Activated CD8-positive, alpha-beta T cell treated with anti-CD3 and anti-CD28 coated beads, Interleukin-2, amount 10 ng/mL, durations not matched to agents 7 days and 5 days (primary cell): ENCODE results near the gene MYBPC1. TPM values are rescaled to one million over a fixed set of nuclear protein-coding genes. Genes with fewer than 3 reads are reported as not detected.
"Not testable (repeated sequence)": the region's sequence is repeated elsewhere in the genome, so short reads cannot be mapped to it uniquely, and the experiment has no call there.

ENCODE experiments used
- ATAC-seq: fragments of 150-1000 bp; cut with Tn5 transposase; one replicate; pipeline ENCODE4 v1.10.0; 2021; ENCODE audit warnings: moderate library complexity
- CTCF ChIA-PET: fragments of 350-600 bp; sonication (Branson Sonifier 250); formaldehyde crosslinking; loops from one replicate; lab custom pipeline; 2021; ENCODE audit warnings: antibody characterized with exemption; lab: Charles Lee
- POLR2A ChIA-PET: fragments of 350-600 bp; sonication (Branson Sonifier 250); formaldehyde crosslinking; loops from one replicate; lab custom pipeline; 2021; ENCODE audit warnings: antibody characterized with exemption; lab: Charles Lee
- DNase-seq: peaks from one replicate; pipeline ENCODE4 v3.0.0-alpha.2; 2020
- H3K27ac Mint-ChIP-seq: one replicate; pipeline ENCODE4 v1.8.0; 2021; ENCODE audit warnings: mild to moderate bottlenecking, mixed read lengths
- H3K27me3 Mint-ChIP-seq: one replicate; pipeline ENCODE4 v1.8.0; 2021; ENCODE audit warnings: low read depth, mixed read lengths
- H3K36me3 Mint-ChIP-seq: one replicate; pipeline ENCODE4 v1.8.0; 2021; ENCODE audit warnings: low read depth, mixed read lengths
- H3K4me1 Mint-ChIP-seq: one replicate; pipeline ENCODE4 v1.8.0; 2021; ENCODE audit warnings: low read depth, mixed read lengths
- H3K4me3 Mint-ChIP-seq: one replicate; pipeline ENCODE4 v1.8.0; 2021; ENCODE audit warnings: mild to moderate bottlenecking, mixed read lengths
- H3K9me3 Mint-ChIP-seq: one replicate; pipeline ENCODE4 v1.8.0; 2022; ENCODE audit warnings: mixed read lengths; ENCODE audit not compliant: insufficient read depth
- total RNA-seq, 2 experiments: library from RNA; stranded (reverse); gene quantifications; one replicate each; pipeline ENCODE4 v1.2.3, GENCODE V29; 2021

The MYBPC1 gene
- total RNA-seq, 2 experiments from 2014 or later = not detected

DNA sequence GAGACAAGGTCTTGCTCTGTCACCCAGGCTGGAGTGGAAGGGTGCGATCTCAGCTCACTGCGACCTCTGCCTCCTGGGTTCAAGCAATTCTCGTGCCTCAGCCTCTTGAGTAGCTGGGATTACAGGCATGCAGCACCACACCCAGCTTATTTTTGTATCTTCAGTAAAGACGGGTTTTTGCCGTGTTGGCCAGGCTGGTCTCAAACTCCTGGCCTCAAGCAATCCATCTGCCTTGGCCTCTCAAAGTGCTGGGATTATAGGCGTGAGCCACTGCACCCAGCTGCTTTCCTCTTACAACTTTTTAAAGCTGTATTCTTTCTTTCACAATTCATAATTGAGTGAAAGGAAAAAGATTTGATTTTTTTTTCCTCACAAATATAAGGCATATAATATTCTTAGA is 86.9 kb downstream of the MYBPC1 start:
- H3K9me3 Mint-ChIP-seq, H3K4me3 Mint-ChIP-seq, POLR2A ChIA-PET, H3K27ac Mint-ChIP-seq, ATAC-seq, H3K4me1 Mint-ChIP-seq, H3K36me3 Mint-ChIP-seq, DNase-seq: not testable (repeated sequence)
- CTCF ChIA-PET = interaction anchor here (1.5 kb wide), 1 partner anchor 10 kb away, joined by 7 read pairs; no protein-coding TSS in a partner anchor
- peaks cover 36% of the 10 kb centered on the region for H3K27me3 Mint-ChIP-seq

DNA sequence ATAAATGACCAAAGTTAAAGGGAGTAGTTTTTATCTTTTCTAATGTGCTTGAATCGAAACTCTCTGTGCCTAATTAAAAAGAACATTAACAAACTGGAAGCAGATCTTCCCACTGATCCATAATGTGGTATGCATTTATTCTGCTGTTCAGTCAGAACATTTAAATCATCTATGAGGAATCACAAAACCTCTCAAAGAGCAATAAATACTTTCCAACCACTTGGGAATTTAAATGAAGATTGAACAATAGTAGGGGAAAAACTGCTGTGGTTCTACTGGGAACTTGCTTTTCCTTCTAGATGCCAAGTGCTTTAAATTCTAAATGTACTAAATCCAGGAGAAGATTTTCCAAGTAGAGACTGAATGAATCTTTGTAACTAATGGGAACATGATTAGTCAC is 90.3 kb downstream of the MYBPC1 start:
- Mint-ChIP-seq H3K27ac (no peak overlapping the region), H3K36me3 (no peaks in the 10 kb centered on the region), H3K9me3 (no peaks in the 10 kb centered on the region), H3K27me3 (peaks cover 20% of the 10 kb centered on the region), H3K4me1 (no peaks in the 10 kb centered on the region), H3K4me3 (no peak overlapping the region)
- ChIA-PET POLR2A (no interaction called here), CTCF (no interaction called here)
- DNase-seq = no peak
- ATAC-seq = no peak

DNA sequence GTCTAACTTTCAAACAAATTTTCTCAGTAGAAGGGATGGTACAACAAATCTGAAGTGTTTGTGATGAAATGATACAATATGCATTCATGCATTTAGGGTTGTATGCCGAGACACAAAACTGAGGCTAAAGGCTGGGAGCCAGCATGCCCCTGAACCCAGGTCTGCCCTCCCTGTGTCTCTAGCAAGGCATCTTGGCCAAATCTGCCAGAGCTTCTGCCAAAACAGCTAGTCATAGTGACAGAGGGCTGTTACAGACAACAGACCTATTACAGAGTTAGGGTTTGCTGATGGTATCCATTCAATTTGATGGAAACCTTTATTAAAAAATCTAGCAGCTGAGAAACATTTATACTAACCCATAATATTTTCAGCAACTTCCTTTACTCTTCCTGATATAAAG is 91.4 kb downstream of the MYBPC1 start:
- ATAC-seq = no peak
- Mint-ChIP-seq H3K36me3 (no peaks in the 10 kb centered on the region), H3K9me3 (no peaks in the 10 kb centered on the region), H3K4me1 (no peaks in the 10 kb centered on the region), H3K27ac (no peak overlapping the region), H3K4me3 (no peak overlapping the region), H3K27me3 (peaks cover 15% of the 10 kb centered on the region)
- ChIA-PET POLR2A (interaction anchor here (0.7 kb wide), 1 partner anchor 17 kb away, joined by 3 read pairs; no protein-coding TSS in a partner anchor), CTCF (no interaction called here)
- DNase-seq = no peak

DNA sequence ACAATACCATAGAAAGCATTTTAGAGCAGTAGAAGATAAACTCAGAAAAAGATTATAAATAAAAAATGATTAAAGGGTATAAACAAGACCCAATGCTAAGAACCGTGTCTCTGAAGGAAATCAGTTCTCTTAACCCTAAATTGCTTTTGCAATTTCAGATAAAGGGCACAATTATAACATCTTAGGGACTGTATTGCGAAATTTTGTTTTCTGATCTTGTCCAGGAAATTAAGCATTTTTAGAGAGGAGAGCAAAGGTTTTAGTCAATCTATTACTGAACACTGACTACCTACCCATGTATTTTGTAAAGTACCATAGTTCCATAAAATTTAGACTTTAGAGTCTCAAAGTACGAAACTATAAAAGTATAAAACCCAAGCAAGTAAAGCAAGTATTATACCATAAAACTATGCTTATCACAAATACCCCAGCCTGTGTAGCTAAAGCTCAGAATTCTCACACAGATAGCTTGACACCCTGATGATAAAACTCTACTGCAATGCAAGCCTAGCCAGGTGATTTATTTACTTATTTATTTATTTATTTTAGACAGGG is 95.8 kb downstream of the MYBPC1 start:
- no peak for DNase-seq

DNA sequence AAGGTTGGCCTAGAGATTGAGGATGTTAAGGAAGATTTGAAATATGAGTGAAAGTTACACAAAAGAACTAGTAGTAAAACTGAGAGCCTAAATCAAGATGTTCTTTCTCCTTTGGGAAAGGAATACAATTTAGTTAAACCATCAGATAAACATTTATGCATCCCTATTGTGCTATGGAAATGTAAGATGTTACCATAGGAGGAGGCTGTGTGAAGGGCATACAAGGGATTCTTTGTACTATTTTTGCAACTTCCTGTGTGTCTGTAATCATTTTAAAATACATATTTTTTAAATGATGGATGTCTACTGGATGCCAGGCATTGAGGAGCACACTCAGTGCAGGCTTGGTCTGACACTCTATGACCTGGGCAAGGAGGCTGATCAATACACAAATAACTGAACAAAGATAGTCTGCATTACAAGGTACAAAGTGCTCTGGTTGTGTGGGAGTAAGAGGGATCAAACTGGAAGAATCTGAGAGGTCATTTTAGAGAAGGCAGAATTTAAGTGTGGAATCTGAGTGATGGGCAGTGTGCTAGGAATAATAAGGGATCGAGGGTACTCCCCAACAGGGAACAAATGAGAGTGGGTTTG is 96.8 kb downstream of the MYBPC1 start:
- ChIA-PET POLR2A (no interaction called here), CTCF (interaction anchor here (1.0 kb wide), 1 partner anchor 15 kb away, joined by 3 read pairs; no protein-coding TSS in a partner anchor)
- ATAC-seq (no peak), DNase-seq (no peak)
- Mint-ChIP-seq H3K4me1 (peaks cover 8% of the 10 kb centered on the region), H3K4me3 (no peak overlapping the region), H3K27ac (no peak overlapping the region), H3K9me3 (no peaks in the 10 kb centered on the region), H3K27me3 (peaks cover 3% of the 10 kb centered on the region), H3K36me3 (no peaks in the 10 kb centered on the region)

More for the DNA sequence above, 95.8 kb downstream of the MYBPC1 start:
- Mint-ChIP-seq H3K4me1 (no peaks in the 10 kb centered on the region), H3K27ac (no peak overlapping the region), H3K27me3 (peaks cover 6% of the 10 kb centered on the region), H3K9me3 (no peaks in the 10 kb centered on the region), H3K4me3 (no peak overlapping the region), H3K36me3 (no peaks in the 10 kb centered on the region)
- ChIA-PET POLR2A (no interaction called here), CTCF (interaction anchor here (1.0 kb wide), 1 partner anchor 16 kb away, joined by 3 read pairs; no protein-coding TSS in a partner anchor)
- no peak for ATAC-seq

DNA sequence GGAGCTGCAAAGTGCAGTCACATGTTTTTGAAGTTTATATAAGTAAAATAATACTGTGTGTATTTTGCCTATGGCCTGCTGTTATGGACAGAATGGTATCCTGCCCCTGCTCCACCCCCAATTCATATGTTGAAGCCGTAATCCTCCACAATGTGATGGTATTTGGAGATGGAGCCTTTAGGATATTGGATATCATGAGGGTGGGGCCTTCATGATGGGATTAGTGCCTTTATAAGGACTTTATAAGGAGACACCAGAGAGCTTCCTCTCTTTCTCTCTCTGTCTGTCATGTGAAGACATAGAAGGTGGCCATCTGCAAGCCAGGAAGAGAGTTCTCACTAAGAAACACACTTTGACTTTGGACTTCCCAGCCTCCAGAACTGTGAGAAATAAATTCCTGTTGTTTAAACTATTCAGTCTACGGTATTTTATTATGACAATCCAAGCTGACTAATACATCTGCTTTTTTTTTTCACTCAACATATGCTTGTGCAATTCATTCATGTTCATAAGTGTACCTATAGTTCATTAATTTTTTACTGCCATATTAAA is 99.6 kb downstream of the MYBPC1 start:
- Mint-ChIP-seq H3K9me3 (no peaks in the 10 kb centered on the region), H3K27me3 (peaks cover 3% of the 10 kb centered on the region), H3K27ac (no peak overlapping the region), H3K4me3 (no peak overlapping the region), H3K4me1 (peaks cover 23% of the 10 kb centered on the region), H3K36me3 (no peaks in the 10 kb centered on the region)
- ATAC-seq = no peak
- ChIA-PET CTCF (no interaction called here), POLR2A (interaction anchor here (0.6 kb wide), 1 partner anchor 67 kb away, joined by 3 read pairs; no protein-coding TSS in a partner anchor)
- DNase-seq = no peak

DNA sequence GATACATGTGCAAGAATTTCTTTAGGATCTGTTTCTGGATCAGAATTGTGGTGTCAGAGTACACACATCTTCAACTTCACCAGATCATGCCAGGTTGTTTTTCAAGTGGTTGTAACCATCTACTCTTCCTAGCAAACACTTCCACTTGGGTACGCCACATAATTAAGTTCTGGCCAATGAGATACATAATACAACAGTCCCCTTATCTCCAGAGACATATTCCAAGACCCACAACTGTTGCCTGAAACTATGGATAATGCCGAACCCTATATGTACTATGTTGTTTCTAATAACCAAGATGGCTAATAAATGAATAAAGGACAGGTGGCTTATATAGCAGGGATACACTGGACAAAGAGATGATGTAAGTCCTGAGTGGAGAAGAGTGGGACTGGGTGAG is 100.2 kb downstream of the MYBPC1 start:
- H3K36me3 Mint-ChIP-seq = no peaks in the 10 kb centered on the region
- no peak for DNase-seq
- peaks cover 25% of the 10 kb centered on the region for H3K4me1 Mint-ChIP-seq
- CTCF ChIA-PET = no interaction called here
- H3K4me3 Mint-ChIP-seq = no peak overlapping the region
- POLR2A ChIA-PET = no interaction called here
- H3K9me3 Mint-ChIP-seq = no peaks in the 10 kb centered on the region
- H3K27me3 Mint-ChIP-seq = peaks cover 3% of the 10 kb centered on the region
- ATAC-seq = no peak
- no peak overlapping the region for H3K27ac Mint-ChIP-seq

DNA sequence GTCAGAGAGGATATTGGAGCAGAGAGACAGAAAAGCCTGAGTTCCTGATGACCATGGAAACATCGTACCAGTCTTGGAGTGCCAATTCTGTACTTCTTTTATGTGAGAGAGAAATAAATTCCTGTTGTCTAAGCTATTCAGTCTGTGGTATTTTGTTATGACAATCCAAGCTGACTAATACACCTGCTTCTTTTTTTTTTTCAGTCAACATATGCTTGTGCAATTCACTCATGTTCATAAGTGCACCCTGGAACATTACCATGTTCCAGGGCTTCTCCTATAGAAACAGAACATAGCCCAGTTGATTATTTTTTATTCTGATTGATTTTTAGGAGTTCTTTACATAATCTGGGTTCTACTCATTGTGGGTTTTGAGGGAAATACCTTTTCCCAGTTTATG is 100.9 kb downstream of the MYBPC1 start:
- CTCF ChIA-PET = no interaction called here
- ATAC-seq (no peak), DNase-seq (no peak)
- H3K36me3 Mint-ChIP-seq = no peaks in the 10 kb centered on the region
- no peaks in the 10 kb centered on the region for H3K9me3 Mint-ChIP-seq
- H3K4me1 Mint-ChIP-seq = peaks cover 25% of the 10 kb centered on the region
- POLR2A ChIA-PET = no interaction called here
- H3K27ac Mint-ChIP-seq = no peak overlapping the region
- H3K4me3 Mint-ChIP-seq = no peak overlapping the region
- H3K27me3 Mint-ChIP-seq = peaks cover 3% of the 10 kb centered on the region

DNA sequence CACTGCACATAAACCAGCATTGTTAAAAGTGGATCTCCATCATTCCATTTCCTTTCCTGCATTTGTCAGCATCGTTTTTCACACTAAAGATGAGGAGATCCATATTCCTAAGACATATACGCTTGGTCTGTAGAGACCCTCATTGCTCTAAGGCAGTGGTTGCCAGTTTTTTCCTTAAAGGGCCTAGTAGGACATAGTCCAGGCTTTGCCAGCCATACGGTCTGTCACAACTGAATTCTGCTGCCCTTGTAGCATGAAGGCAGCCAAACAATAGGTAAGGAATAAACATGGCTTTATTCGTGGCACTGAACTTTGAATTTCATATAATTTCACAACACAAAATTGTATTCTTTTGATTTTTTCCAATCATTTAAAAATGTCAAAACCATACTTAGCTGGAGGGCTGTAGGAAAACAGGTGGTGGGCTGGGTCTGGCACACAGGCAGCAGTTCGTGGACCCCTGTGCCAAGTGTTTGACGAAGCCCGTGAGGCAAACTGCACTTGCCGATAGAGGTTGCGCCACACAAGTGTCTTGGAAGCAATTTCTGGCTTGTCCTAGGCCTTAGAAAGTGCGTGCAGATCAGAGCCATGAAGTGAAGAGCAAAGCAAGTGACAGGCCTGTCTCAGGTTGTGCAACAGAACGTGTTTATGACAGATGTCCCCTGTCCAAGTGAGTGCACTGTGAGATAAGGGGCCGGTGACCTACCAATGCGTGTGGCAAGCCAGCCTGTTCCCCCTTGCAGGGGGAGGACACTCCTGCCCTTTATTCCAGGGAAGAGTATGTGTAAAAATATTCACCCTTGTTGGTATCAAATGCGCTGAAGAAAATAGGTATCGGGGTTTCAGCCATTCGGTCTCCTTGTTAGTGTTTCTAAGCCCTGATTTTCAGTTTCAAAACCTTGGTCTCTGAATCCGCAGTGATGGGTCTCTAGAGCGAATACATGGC is 101.8 kb downstream of the MYBPC1 start:
- ChIA-PET CTCF (no interaction called here), POLR2A (no interaction called here)
- Mint-ChIP-seq H3K27ac (peak overlapping the region; percentile 84), H3K9me3 (no peaks in the 10 kb centered on the region), H3K36me3 (no peaks in the 10 kb centered on the region), H3K4me1 (peaks cover 25% of the 10 kb centered on the region), H3K4me3 (peak overlapping the region; percentile 86), H3K27me3 (peaks cover 3% of the 10 kb centered on the region)
- DNase-seq (no peak), ATAC-seq (no peak)

DNA sequence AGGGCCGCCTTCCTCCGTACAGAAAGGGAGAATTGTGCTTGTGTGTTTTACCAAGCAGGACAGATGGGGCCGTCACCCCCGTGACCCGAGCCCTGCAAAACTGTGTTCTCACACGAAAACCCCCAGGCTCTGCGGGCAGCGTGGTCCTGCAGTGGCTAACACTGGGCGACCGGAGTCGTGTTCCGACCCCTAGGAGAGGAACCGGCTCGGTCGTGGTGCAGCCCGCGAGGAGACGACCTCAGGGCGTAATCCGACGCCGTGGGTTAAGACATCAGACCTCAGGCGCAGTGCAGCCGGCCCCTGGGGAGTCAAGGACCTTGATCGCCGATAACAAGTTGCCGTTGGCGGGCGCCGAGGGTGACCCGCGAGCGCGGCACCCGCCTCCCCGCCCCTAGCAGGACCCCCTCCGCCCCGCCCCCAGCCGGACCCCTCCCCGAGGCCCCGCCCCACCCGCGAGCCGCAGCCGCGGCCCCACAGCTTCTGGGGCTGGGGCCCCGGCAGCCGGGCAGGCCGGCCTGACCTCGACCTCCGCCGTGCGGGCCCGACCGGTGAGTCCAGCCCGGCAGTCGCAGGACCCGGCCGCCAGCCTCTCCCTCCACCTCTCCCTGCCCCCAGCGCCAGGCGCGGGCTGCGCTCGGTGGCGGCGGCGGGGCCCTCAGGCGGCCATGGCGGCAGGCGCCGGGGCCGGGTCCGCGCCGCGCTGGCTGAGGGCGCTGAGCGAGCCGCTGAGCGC is 102.6 kb downstream of the MYBPC1 start, which contains the start of gene CHPT1:
CHPT1 (plus strand) TSS at position 444 of the 733 bp plus-strand sequence; CDS start at position 666, 222 bp downstream.
- ATAC-seq (peak; percentile 86), DNase-seq (peak; percentile 60)
- Mint-ChIP-seq H3K4me1 (peaks cover 25% of the 10 kb centered on the region), H3K27ac (peak within 1 kb of the TSS; percentile 84), H3K4me3 (peak within 1 kb of the TSS; percentile 86), H3K9me3 (no peaks in the 10 kb centered on the region), H3K27me3 (peaks cover 3% of the 10 kb centered on the region), H3K36me3 (no peaks in the 10 kb centered on the region)
- ChIA-PET CTCF (no interaction called here), POLR2A (no interaction called here)
